Measurements from ENCODE around the gene IL32.
A peak's percentile ranks its signal among the peaks of the same experiment; 100 is the strongest.
"Not testable (repeated sequence)": the region's sequence is repeated elsewhere in the genome, so short reads cannot be mapped to it uniquely, and the experiment has no call there.

The IL32 gene

DNA sequence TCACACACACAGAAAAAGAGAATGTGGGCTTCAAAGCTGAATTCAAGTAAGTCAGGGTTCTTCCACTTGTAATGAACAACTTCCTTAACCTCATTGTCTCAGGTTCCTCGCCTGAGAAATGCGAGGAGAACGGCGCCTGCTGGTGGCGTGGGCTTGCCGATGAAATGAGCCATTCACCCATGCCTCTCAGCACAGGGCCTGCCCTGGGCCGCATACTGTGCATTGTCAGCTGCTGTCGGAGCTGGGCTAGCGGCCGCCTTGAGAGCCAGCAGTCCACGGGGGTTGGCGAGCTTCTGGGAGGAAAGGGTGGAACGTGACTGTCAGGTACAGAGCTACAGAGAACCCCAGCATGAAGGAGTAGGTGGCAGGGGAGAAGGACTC lies 12.1 kb upstream of the IL32 start:
- not testable (repeated sequence) for DNase-seq

- DNase-seq, result no peak
Observed at GRCh38 chr16:3054965-3055733, 10.3 kb upstream of the IL32 start.

- DNase-seq, result not testable (repeated sequence)
Observed at GRCh38 chr16:3055734-3056115, 9.7 kb upstream of the IL32 start.

DNA sequence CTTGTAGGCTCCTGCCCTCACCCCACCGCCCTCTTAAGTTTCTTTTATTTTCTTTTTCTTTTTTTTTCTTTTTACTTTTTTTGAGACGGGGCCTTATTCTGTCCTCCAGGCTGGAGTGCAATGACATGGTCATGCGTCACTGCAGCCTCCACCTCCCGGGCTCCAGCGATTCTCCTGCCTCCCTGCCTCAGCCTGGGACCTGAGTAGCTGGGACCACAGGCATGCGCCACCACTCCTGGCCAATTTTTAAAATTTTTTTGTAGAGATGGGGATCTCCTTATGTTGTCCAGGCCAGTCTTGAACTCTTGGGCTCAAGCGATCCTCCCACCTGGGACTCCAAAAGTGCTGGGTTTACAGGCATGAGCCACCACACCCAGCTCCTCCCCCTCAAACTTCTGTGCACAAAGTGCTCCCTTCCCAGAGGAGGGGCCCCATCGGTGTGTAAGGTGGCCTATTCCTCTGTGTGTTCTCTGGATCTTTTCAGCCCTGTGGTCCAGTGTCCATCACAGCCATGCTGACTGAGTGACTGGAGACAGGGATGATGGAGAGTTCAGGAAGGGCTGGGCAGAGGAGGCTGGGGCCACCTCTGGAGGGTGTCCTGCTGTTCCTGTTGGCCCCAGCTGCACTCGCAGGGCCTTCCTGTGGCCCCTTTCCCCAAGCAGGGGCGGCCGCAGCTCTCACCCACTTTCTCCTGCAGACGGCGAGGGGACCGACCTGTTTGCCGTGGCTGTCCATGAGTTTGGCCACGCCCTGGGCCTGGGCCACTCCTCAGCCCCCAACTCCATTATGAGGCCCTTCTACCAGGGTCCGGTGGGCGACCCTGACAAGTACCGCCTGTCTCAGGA lies 8.9 kb upstream of the IL32 start:
- DNase-seq, result no peak

- no peak for DNase-seq
Observed at GRCh38 chr16:3057181-3058138, 8.0 kb upstream of the IL32 start.

- peak; percentile 53 for DNase-seq
Observed at GRCh38 chr16:3058139-3059030, 7.1 kb upstream of the IL32 start.

GRCh38 chr16:3059041-3059722 lies 6.3 kb upstream of the IL32 start:
- peak; percentile 88 for DNase-seq

- DNase-seq, result no peak
Observed at GRCh38 chr16:3059723-3060242, 5.7 kb upstream of the IL32 start.

- DNase-seq, result no peak
Observed at GRCh38 chr16:3060339-3061127, 4.9 kb upstream of the IL32 start.

GRCh38 chr16:3062553-3062952 lies 2.9 kb upstream of the IL32 start:
- DNase-seq, result no peak

DNA sequence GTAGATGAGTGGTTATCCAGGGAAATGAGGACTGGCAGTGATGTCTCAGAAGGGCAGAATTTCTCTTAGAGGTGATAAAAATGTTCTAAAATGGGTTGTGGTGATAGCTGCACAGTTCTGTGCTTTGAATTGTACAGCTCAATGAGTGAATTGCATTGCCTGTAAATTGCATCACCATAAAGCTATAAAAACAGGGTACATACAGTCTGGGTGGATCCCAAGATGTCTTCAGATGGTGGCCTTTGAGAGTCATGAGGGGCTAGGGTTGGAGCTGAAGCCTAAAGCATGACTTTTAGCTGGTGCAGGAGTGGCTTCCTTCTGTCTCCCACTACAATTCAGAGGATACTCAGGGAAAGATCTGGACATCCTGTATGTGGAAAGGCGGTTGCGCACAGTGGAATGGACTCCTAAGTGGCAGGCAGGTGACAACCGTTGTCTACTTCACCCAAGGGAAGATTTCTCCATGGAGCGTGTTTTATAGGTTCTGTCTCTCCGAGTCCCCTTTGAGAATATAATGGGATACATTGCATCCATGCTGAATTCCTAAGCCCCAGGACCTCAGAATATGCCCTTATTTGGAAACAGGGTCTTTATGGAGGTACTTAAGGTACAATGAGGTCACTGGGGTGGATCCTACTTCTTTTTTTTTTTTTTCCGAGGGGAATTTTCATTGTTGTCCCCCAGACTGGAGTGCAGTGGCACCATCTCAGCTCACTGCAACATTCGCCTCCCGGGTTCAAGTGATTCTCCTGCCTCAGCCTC lies 1.6 kb upstream of the IL32 start:
- no peak for DNase-seq

DNA sequence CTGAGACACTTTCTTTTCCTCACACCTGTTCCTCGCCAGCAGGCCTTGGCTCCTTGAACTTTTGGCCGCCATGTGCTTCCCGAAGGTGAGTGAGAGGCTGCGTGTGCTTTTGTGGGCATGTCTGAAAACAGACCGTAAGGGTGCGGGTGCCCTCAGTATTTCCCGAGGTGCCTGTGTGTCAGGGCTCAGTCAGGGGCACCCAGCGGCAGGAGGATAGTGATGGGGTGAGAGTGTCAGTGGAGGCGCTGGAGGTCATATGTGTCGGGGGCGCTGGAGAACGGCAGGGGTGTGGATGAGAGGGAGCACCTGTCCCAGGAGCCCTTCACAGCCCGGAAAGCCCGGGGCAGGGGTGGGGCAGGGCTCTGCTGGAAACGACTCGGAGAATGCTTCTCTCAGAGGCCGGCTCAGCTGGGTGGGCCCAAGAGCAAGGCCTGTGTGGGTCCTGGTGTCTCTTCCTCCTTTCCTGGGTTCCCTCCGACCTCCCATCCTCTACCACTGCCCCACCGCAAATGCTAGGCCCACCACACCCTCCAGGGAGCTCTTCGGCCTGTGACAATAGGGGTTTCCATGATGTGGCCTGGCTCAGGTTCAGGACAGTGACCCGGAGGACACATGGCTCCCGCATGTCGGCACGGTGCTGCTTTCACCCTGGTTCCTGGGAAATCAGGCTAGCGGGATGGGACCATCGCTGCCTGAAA lies 451 bp downstream of the IL32 start:
- DNase-seq, result no peak

GRCh38 chr16:3066440-3066748 lies 954 bp downstream of the IL32 start:
- no peak for DNase-seq

DNA sequence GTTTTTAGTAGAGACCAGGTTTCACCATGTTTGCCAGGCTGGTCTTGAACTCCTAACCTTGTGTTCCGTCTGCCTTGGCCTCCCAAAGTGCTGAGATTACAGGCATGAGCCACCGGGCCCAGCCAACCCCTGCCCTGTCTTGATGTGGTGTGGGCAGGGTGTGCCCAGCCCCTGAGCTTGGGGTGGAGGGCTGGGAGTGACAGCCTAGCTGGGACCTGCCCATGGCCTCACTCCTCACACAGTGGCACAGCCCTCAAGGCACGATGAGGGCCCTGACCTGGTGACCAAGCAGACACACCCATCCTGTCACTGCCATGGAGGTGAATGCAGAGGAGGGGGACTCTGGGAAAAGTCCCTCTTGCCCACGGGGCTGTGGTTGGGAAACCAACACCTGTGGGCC lies 3.0 kb downstream of the IL32 start:
- peak; percentile 20 for DNase-seq

- DNase-seq, result not testable (repeated sequence)
Observed at GRCh38 chr16:3069146-3069545, 3.7 kb downstream of the IL32 start.

GRCh38 chr16:3070608-3071111 lies 5.2 kb downstream of the IL32 start:
- peak; percentile 33 for DNase-seq

DNA sequence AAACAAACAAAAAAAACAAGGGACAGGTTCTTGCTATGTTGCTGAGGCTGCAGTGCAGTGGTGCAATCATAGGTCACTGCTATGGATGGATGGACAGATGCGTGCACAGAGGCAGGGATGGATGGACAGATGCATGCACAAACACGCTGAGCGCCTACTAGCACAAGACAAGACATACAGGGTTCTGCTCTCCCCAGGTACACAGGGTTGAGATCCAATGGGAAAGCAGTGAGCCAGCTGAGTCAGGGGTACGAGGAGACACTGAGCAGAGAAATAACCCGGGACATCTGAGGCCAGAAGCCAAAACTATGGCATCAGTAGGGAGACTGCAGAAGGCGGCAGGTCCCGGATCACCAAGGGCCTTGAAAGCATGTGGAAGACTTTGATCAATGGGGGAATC lies 6.2 kb downstream of the IL32 start:
- DNase-seq, result no peak

DNA sequence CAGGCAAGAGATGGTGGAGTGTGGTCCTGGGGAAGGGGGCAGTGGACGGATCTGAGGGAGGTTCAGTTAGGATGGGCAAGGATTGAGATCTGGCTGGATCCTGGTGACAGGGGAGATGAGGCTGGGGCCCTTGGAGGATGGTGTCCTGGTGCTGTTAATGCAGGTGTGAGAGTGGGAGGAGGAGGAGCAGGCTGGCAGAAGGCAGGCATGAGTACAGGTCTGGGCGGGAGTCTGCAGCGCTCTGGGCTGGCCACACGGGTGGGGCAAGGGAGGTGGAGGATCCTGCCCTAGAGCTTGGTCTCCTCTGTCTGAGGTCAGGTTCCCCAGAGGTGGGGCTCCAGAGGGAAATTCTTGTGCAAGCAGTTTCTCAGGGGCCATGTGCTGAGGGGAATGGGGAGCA lies 6.7 kb downstream of the IL32 start:
- DNase-seq, result not testable (repeated sequence)

Measured in CD4-positive, alpha-beta T cell treated with Interleukin-15 for 1 hour (primary cell).